Measurements from ENCODE around the gene STXBP2.

The STXBP2 gene

DNA sequence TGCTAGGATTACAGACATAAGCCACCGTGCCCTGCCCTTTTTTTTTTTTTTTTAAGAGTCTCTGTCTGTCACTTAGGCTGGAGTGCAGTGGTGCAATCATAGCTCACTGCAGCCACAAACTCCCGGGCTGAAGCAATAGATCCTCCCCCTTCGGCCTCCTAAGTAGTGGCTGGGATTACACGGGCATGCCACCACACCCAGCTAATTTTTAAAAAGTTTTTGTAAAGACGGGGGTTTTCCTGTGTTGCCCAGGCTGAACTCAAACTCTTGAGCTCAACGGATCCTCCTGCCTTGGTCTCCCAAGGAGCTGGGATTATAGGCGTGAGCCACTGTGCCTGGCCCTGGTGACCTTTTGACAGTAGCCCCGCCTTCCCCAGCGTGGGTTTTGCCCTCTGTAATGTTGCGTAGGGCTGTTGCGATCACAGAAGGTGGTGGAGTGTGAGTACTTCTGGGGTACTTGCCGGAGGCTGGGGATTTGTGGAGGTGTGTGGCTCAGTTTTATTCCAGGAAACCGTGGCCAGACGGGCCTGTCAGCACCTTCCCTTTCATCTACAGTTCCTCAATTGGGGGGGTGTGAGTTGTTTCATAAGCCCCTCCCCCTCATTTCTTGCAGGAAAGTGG lies 20.3 kb downstream of the STXBP2 start:
- DNase-seq: peak; percentile 56

DNA sequence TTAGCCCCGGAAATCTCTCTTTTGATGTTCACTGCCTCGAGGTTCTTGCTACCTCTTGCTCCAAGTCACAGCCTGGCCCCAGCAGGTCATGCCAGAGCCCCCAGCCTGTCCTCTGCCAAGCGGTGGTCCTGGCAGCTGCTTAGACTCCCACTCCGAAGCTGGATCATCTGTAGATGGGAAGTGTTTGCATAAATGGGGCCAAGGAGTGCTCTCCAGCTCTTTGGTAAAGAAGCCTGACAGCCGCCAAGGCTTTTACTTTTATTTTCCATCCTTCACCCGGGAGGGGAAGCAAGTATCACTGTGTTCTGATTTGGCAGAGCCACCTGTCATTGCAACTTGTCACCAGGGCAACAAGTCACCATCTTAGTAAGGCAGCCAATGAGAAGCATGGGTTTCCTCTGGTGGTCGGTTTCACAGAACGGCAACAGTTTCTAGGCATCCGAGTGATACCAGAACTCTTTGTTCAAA lies 21.3 kb downstream of the STXBP2 start:
- no peak for DNase-seq

DNA sequence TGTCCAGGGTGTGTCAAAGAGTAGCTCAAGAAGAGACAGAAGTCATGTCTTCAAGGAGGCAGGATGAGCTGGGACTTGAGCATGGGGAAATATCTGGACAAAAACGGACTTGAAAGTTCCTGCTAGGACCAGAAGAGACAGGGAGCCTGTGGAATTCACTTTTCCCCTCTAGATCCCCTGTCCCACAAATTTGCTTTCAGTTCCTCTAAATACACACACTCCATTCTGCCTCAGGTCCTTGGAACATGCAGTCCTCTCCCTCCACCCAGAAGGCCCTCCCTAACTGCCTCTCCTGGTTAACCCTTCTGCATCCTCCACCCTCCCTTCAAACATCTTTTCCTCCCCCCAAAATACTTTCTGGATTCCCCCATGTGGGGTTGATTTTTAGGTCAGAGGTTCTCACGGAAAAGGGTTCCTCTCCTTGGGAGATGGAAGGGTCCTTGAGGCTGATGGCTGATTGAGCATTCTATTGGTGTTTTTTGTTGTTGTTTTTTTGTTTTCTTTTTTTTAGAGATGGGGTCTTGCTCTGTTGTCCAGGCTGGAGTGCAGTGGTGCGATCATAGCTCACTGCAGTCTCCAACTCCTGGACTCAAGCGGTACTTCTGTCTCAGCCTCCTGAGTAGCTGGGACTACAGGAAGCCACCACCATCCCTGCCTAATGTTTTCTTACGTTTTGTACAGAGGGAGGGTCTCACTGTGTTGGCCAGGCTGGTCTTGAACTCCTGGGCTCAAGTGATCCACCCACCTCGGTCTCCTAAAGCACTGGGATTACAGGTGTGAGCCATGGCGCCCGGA lies 25.0 kb downstream of the STXBP2 start:
- no peak for DNase-seq

DNA sequence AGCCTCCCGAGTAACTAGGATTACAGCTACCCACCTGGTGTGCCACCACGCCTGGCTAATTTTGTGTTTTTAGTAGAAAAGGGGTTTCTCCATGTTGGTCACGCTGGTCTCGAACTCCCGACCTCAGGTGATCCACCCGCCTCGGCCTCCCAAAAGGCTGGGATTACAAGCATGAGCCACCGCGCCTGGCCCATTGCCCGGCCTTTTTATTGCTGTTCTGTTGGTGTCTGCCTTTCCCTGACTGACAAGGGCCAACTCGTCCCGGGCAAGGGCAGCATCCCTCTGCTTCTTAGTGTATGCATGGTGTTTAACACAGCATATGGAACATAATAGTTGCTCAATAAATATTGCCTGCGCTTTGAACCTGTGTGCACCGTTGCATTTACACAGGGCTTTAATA lies 25.7 kb downstream of the STXBP2 start:
- DNase-seq: no peak

DNA sequence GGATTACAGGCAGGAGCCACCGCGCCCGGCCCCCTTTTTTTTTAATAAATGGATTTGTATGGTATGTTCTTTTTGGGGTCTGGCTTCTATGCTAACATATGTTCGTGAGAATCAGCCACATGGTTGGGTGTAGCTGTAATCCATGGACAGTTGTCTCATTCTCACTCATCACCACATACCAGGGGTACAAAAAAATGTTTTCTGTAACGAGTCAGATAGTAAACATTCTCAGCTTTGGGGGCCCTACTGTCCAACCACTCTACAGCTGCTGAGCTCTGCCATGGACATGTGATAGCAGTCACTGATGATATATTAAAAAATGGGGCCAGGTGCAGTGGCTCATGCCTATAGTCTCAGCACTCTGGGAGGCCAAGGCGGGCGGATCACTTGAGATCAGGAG lies 26.8 kb downstream of the STXBP2 start:
- no peak for DNase-seq

DNA sequence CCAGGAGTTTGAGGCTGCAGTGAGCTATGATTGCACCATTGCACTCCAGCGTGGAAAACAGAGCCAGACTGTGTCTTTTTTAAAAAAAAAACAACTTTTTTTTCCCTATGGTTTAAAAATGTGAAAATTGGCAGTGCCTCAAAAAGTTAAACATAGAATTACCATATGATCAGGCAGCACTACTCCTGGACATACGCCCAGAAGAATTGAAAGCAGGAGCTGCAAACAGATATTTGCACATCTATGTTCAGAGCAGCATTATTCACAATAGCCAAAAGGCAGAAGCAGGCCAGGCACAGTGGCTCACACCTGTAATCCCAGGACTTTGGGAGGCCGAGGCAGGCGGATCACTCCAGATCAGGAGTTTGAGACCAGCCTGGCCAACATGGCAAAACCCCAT lies 28.2 kb downstream of the STXBP2 start:
- DNase-seq: no peak

DNA sequence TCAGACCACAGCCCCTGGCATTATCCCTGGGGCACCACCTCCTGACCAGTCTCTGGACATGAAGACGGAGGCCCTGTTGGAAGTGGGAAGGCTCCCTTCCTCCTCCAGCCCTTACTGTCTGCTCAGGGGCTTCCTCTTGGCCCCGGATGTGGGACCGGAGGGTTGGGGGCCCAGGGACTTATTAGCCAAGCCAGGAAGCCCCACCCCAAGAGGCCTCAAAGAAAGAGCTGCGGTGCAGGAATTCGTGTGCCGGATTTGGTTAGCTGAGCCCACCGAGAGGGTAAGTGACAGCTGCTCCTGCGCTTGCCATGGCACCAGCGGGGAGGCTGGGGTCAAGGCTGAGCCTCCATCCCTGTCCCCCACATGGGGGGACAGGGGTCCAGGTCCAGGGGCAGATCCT lies 31.9 kb downstream of the STXBP2 start, which contains the start of gene RETN:
TSS of gene RETN (plus strand) at position 208 of the 400 bp plus-strand sequence. CDS start 278 bp downstream, outside the sequence.
- no peak for DNase-seq

DNA sequence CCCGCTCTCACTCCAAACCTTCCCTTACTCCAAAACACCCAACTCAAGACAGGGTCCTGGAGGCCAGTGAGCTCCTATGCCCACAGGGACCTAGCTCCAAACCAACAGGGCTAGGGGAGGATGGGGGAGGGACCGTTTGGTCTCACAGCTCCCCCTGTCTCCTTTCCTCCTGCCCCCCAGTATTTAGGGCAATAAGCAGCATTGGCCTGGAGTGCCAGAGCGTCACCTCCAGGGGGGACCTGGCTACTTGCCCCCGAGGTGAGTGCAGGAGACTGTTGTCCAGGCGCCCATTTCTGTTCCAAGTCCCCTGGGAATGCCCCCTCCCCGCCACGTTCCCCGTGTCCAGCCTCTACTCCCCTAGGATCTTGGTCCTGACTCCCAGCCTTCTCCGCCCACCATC lies 32.7 kb downstream of the STXBP2 start:
- no peak for DNase-seq

DNA sequence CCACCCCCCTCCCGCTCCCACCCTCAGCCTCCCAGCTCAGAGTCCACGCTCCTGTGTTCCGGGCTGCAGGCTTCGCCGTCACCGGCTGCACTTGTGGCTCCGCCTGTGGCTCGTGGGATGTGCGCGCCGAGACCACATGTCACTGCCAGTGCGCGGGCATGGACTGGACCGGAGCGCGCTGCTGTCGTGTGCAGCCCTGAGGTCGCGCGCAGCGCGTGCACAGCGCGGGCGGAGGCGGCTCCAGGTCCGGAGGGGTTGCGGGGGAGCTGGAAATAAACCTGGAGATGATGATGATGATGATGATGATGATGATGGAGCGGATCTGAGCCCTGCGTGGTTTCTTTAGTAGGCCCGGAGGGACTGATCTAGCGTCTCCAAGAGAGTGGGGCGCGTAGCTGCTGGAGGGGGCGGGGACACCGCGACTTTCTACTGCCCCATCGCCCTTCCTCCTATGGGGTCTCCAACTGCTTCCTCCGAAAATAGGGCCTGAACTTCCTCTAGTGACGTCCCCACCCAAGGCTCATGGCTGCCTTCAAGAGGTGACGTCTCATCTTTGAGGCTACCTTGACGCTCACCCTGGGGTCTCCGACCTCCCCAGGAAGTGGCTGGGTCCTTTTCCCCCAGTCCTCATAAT lies 33.4 kb downstream of the STXBP2 start:
- DNase-seq: no peak

DNA sequence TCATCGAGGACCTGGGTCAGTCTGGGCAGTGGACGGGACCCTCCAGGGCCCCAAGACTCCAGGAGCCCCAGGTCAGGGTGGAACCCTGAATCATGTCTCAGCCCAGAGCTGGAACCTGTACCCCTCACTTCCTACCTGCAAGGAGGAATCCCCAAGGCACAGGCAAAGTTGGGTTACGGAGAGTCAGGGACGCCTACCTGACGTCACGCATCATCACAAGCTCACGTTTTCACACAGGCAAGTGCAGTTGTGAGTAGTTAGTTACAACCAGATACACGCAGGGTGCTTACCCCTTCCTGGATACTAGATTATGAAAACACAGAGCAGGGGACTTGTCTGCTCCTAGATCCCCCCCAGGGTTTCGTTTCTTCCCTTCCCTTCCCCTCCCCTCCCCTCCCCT lies 33.9 kb downstream of the STXBP2 start:
- DNase-seq: no peak

DNA sequence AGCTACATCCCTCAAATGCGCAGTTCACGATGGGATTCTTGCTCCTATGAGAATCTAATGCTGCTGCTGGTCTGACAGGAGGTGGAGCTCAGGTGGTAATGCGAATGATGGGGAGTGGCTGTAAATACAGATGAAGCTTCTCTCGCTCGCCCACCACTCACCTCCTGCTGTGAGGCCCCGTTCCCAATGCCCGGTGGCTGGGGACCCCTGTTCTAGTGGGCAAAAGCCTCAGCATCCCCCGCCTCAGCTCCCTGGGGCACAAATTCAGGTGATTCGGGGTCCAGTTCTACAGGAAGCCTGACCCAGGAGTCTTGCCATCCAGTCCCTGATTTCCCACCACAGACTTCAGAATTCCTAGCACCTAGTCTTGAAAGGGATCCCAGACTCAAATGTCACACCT lies 35.6 kb downstream of the STXBP2 start:
- no peak for DNase-seq

DNA sequence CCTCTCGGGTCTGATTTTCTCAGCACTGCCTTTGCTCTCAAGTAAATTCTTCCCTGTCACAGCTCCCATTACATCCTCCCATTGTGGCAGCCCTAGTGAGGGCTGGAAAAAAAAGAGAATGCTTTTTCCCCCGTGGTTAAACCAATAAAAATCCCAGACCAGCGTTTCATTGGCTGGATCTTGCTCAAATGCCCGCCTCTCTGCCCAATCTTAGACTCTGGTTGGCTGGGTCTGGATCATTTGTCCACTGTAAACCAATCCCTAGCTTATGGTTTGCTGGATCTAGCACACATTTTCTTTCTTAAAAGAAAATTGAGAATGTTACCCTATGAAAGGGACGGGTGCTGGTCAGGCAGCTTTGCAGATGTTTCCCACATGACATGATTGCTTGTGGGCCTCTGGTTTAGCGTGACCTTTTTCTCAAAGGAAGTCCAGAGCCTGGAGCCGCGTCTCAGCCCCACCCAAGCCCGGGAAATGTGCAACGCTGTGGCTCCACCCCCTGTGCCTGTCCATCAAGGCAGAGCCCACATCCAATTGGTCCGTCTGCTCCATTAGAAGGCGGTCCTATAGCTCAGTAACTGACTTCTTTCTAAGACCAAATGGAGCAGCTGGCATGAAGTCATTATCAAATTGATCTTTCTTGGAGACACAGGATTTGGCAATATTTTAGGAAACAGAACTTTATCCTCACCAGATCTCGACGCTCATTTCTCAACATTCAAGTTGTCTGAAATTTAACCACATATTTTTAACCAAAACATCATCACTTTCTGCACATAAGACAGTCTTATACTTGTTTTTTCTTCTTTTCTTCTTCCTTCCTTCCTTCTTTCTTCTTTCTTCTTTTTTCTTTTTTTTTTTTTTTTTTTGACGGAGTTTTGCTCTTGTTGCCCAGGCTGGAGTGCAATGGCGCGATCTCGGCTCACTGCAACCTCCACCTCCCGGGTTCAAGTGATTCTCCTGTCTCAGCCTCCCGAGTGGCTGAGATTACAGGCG lies 37.4 kb downstream of the STXBP2 start:
- DNase-seq: peak; percentile 86

DNA sequence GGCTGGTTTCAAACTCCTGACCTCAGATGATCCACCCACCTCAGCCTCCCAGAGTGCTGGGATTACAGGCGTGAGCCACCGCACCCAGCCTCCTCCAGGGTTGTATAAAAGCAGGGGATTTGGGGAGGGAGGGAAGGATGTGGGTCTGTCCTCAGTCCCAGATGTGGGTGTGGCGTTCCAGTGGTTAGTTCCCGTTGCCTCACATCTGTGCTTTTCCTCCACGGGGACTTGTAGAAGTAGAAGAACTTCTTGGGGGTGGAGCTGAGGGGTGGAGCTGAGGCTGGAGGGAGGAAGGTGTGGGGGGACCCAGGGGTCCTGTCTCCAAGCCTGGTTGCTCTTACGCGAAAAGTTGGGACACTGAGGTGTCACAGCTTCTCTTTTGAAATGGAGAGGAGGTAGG lies 39.5 kb downstream of the STXBP2 start:
- peak; percentile 73 for DNase-seq

DNA sequence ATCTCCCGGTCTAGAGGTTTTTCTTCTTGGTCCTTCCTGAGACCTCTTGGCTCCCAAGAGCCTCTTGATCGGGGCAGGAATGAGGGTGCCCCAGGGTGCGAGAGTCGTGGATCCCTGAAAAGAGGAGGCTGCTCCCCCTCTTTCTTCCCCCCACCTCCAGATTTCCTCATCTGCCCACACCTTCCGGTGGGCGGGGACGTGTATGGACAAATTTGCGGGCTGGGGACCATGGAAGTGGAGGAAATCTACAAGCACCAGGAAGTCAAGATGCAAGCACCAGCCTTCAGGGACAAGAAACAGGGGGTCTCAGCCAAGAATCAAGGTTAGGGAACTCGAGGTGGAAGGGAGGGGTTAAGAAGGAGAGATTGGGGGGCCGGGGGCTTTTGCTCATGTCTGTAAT lies 39.9 kb downstream of the STXBP2 start, which contains the start of gene MCEMP1:
TSS of gene MCEMP1 (plus strand) at position 237 of the 400 bp plus-strand sequence. CDS start at position 268, 31 bp downstream.
- no peak for DNase-seq

DNA sequence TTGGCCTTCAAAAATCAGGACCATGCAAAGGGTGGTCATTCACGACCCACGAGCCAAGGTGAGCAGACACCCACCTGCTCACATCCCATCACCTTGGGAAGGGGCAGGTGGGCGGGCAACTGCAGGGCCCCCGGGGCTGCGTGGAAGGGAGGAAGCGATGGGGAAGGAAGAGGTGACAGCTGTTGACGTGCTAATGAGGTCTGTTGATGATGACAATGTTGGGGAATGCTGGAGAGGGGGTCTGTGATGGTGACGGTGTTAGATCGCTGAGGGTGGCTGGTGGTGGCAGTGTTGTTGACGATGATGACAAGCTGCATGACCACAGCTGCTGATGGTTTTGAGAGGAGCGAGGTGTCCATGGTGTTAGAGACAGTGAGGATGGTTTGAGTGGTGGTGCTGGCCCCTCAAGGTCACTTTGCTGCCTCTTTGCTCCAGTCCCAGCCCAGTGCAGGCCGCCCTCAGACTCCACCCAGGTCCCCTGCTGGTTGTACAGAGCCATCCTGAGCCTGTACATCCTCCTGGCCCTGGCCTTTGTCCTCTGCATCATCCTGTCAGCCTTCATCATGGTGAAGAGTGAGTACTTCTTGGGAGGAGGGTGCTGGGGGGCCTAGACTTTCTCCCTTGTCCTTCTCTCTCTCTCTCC lies 40.9 kb downstream of the STXBP2 start:
- DNase-seq: no peak

DNA sequence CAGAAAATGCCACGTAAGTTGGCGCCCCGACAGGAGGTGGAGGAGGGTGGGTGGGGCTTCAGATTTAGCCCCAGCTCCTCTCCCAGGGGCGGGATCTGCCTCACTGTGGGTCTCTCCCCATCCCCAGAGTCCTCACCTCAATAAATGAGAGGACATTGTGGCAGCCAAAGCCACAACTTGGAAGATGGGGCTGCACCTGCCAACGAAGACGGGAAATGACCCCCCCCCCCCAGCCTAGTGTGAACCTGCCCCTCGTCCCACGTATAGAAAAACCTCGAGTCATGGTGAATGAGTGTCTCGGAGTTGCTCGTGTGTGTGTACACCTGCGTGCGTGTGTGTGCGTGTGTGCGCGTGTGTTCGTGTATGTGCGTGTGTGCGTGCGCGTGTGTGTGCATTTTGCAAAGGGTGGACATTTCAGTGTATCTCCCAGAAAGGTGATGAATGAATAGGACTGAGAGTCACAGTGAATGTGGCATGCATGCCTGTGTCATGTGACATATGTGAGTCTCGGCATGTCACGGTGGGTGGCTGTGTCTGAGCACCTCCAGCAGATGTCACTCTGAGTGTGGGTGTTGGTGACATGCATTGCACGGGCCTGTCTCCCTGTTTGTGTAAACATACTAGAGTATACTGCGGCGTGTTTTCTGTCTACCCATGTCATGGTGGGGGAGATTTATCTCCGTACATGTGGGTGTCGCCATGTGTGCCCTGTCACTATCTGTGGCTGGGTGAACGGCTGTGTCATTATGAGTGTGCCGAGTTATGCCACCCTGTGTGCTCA lies 42.3 kb downstream of the STXBP2 start:
- no peak for DNase-seq

DNA sequence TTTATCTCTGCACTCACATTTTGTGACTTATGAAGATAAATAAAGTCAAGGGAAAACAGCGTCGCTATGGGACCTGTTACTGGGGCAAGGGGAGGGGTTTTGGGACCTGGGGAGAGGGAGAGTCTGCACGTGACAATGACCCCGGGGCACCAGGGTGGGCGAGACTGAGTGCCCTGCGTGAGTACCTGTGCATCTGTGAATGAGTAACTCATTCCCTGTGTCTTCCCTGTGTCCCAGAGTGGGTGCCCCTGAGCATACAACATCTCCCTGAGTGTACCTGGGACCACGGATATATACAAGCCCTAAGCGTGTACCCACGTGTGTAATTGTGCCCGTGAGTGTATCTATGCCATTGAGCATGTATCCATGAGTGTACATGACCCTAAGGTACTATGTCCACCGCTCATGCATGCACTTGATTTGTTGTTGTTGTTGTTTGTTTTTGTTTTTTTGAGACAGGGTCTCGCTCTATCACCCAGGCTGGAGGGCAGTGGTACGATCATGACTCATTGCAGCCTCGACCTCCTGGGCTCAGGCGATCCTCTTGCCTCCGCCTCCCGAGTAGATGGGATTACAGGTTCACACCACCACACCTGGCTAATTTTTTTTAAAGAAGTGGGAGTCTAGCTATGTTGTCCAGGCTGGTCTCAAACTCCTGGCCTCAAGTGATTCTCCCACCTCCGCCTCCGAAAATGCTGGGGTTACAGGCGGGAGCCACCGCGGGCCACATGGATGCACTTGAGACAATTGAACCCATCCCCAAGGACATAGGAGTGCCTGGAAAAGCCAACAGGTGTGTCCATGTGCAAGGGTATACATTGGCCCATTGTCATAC lies 43.1 kb downstream of the STXBP2 start:
- no peak for DNase-seq

DNA sequence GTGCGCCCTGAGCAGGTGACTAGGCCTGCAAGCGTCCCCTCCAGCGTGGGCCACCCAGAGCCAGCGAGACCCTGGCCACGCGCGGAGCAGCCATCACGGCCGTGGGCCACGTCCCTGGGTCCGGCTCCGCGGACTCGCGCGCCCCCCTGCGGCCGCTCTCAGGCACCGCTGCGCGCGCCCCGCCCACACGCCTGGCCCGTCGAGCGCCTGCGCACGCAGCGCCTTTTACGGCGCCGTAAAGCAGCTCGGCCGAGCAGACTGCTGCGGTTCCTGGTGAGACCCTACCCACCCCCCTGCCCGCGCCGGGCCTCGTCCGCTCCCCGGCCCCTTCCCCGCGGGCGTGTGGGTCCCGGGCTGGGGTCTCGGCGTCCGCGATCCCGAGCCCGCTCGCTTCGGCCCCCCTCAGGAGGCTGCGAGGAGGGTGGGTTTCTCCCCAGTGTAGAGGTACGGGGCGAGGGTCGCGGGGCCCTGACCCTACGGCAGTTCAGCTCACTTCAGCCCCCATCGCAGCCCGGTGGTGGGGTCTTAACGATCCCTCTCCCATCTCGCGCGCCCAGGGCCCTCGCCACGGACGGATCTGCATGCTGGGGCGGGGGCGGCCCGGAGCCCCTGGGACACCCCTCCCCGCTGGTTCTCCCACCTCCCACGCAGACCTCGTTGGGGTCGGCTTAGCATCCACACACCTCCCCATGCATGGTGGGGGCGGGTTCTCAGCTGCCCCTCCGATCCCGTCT lies 43.9 kb downstream of the STXBP2 start, which contains the start of gene TRAPPC5:
TSS of gene TRAPPC5 (plus strand) at position 228 of the 734 bp plus-strand sequence. CDS start 1,421 bp downstream, outside the sequence.
- DNase-seq: no peak

Data from SIG-M5 (cell line).